ENCODE measurements around the gene TSACC. TPM values are rescaled to one million over a fixed set of nuclear protein-coding genes. Genes with fewer than 3 reads are reported as not detected.
"Not testable (repeated sequence)": the region's sequence is repeated elsewhere in the genome, so short reads cannot be mapped to it uniquely, and the experiment has no call there.

Gene TSACC
- total RNA-seq, 1 experiment from 2014 or later = not detected

DNA sequence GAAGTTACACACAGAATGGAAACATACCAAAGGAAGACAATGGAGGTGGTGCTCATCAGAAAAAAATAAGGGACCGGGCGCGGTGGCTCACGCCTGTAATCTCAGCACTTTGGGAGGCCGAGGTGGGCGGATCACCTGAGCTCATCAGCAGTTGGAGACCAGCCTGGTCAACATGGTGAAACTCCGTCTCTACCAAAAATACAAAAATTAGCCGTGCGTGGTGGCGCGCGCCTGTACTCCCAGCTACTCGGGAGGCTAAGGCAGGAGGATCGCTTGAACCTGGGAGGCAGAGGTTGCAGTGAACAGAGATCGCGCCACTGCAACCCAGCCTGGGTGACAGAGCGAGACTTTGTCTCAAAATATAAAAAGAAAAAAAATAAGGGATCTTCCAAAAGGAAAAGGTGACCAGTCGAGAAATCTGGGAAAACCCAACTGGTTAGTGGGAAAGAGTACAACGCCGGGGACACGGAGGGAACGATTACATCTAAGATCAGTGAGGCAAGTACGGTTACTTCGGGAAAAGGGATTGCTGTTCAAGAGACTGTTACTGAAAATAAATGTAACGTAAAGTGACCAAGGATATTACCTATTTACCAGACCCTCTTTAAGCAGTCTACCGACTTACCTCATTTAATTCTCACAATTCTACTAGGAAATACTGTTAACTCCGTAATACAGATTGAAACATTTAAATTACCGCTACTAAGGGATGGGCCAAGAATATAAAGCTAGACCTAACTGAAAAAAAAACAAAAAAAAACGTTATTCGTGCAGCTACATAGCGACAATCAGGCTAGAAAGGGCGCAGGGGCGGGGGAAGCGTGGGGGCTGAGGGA, 1.1 kb upstream of the TSACC start:
- peaks cover 44% of the 10 kb centered on the region for H3K36me3 ChIP-seq (ENCODE audit: insufficient read depth, low read length)
- peaks cover 20% of the 10 kb centered on the region for H3K4me1 ChIP-seq (ENCODE audit: low read length)
- no peaks in the 10 kb centered on the region for H3K9me3 ChIP-seq (ENCODE audit: low read length)
- H3K9ac ChIP-seq (ENCODE audit: low read length) = peak overlapping the region; percentile 91
- H3K4me3 ChIP-seq (ENCODE audit: low read length) = peak overlapping the region; percentile 93
- no peaks in the 10 kb centered on the region for H3K27me3 ChIP-seq (ENCODE audit: low read length)
- H3K79me2 ChIP-seq (ENCODE audit: low read length) = peaks cover 48% of the 10 kb centered on the region
- H3K4me2 ChIP-seq (ENCODE audit: low read depth, low read length, poor library complexity, severe bottlenecking) = peak overlapping the region; percentile 81
- H4K20me1 ChIP-seq (ENCODE audit: insufficient read depth, low read depth, low read length) = peaks cover 17% of the 10 kb centered on the region; the same call in 1 of the 2 replicates
- H3K9me2 ChIP-seq (replicated peaks; ENCODE audit: insufficient read depth, low read length) = no peaks in the 10 kb centered on the region
- H2AFZ ChIP-seq (ENCODE audit: low read length) = peak overlapping the region; percentile 17; the same call in 1 of the 2 replicates
- DNase-seq = no peak
- H3K27ac ChIP-seq (ENCODE audit: low read length) = peak overlapping the region; percentile 69

DNA sequence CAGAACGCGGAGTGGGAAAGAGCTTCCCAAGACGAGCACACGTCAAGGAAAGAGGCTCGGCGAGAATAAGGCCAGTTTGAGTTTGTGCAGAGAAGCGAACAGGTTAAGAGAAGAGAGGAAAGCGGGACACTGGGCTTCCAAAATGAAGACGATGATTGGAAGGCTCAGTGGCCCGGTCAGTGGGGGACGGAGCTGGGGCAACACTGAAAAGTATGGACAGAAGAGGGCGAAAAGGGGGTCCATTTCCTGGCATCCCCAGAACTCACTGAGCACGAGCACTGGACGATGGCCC, 492 bp upstream of the TSACC start:
- H3K4me1 ChIP-seq (ENCODE audit: low read length) = peaks cover 20% of the 10 kb centered on the region
- H3K4me2 ChIP-seq (ENCODE audit: low read depth, low read length, poor library complexity, severe bottlenecking) = peak overlapping the region; percentile 81
- H3K79me2 ChIP-seq (ENCODE audit: low read length) = peaks cover 44% of the 10 kb centered on the region
- no peaks in the 10 kb centered on the region for H3K9me3 ChIP-seq (ENCODE audit: low read length)
- H3K9me2 ChIP-seq (replicated peaks; ENCODE audit: insufficient read depth, low read length) = no peaks in the 10 kb centered on the region
- H4K20me1 ChIP-seq (ENCODE audit: insufficient read depth, low read depth, low read length) = peaks cover 17% of the 10 kb centered on the region; the same call in 1 of the 2 replicates
- H3K36me3 ChIP-seq (ENCODE audit: insufficient read depth, low read length) = peaks cover 38% of the 10 kb centered on the region
- DNase-seq = no peak
- H3K4me3 ChIP-seq (ENCODE audit: low read length) = peak overlapping the region; percentile 93
- peak overlapping the region; percentile 17; the same call in 1 of the 2 replicates for H2AFZ ChIP-seq (ENCODE audit: low read length)
- H3K27me3 ChIP-seq (ENCODE audit: low read length) = no peaks in the 10 kb centered on the region
- peak overlapping the region; percentile 69 for H3K27ac ChIP-seq (ENCODE audit: low read length)
- peak overlapping the region; percentile 91 for H3K9ac ChIP-seq (ENCODE audit: low read length)

DNA sequence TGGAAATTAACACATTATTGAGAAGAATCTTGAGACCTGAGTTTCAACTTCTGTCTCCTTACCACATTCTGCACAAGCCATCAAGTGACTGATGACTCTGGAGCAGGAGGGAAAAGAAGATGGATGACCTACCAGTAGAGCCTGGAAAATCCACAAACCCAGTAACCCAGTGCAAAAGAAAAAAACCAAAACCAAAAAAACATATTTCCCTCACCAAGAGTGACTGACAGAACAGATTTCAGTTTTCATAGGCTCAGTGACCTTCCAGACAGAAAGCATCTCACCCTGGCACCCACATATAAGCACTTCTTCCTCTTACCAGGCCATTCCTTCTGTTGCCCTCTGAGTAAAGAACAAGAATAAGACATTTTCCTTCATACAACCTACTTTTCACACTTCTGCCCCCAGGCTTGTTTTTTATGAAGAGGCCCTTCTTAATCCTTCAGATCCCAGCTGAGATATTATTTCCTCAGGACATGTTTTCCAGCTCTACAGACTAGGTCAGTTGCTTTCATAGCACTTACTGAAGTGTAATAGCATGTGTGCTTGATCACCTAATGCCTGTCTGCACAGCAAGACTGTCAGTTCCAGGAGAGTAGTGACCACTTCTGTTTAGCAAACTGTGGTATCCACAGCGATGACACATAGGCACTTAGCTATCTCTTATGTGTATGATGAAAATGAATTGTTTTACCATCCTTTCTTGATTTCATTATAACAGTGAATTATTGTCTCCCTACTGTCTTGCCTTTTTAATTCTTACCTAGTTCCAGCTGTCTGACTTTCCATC, 4.0 kb downstream of the TSACC start:
- Histone ChIP-seq H3K9ac (ENCODE audit: low read length) (no peak overlapping the region), H3K9me2 (replicated peaks; ENCODE audit: insufficient read depth, low read length) (no peaks in the 10 kb centered on the region), H3K27ac (ENCODE audit: low read length) (no peak overlapping the region), H3K36me3 (ENCODE audit: insufficient read depth, low read length) (no peaks in the 10 kb centered on the region), H4K20me1 (ENCODE audit: insufficient read depth, low read depth, low read length) (no peaks in the 10 kb centered on the region), H3K4me1 (ENCODE audit: low read length) (0 out of 2 replicates have a peak, but pooled peaks cover 3% of the 10 kb centered on the region), H3K27me3 (ENCODE audit: low read length) (no peaks in the 10 kb centered on the region), H3K4me2 (ENCODE audit: low read depth, low read length, poor library complexity, severe bottlenecking) (no peak overlapping the region), H2AFZ (ENCODE audit: low read length) (no peak overlapping the region), H3K4me3 (ENCODE audit: low read length) (no peak overlapping the region), H3K79me2 (ENCODE audit: low read length) (peaks cover 7% of the 10 kb centered on the region), H3K9me3 (ENCODE audit: low read length) (no peaks in the 10 kb centered on the region)
- DNase-seq = no peak

DNA sequence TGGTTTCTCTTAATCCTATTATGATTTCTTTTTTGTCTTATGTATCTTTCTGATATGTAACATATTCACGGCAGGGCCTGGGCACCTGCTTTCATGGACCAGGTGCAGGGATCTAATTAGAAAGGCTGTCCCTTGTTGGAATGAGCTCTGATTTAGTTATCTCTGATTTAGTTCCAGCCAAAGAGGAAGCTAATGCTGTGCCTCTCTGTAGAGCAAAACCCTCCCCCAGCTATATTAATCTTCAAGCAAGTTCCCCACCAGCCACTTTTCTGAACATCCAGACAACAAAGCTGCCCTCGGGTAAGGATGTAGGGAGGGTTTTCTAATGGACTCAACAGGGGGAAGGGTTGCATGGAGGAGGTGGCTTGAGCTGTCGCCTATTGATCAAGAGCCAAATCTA, 6.1 kb downstream of the TSACC start:
- Histone ChIP-seq H3K4me1 (ENCODE audit: low read length) (no peaks in the 10 kb centered on the region), H3K36me3 (ENCODE audit: insufficient read depth, low read length) (no peaks in the 10 kb centered on the region), H3K9ac (ENCODE audit: low read length) (no peak overlapping the region), H3K27me3 (ENCODE audit: low read length) (no peaks in the 10 kb centered on the region), H2AFZ (ENCODE audit: low read length) (no peak overlapping the region), H4K20me1 (ENCODE audit: insufficient read depth, low read depth, low read length) (no peaks in the 10 kb centered on the region), H3K4me3 (ENCODE audit: low read length) (no peak overlapping the region), H3K9me3 (ENCODE audit: low read length) (no peaks in the 10 kb centered on the region), H3K9me2 (replicated peaks; ENCODE audit: insufficient read depth, low read length) (no peaks in the 10 kb centered on the region), H3K27ac (ENCODE audit: low read length) (no peak overlapping the region), H3K4me2 (ENCODE audit: low read depth, low read length, poor library complexity, severe bottlenecking) (no peak overlapping the region), H3K79me2 (ENCODE audit: low read length) (no peaks in the 10 kb centered on the region)
- no peak for DNase-seq

DNA sequence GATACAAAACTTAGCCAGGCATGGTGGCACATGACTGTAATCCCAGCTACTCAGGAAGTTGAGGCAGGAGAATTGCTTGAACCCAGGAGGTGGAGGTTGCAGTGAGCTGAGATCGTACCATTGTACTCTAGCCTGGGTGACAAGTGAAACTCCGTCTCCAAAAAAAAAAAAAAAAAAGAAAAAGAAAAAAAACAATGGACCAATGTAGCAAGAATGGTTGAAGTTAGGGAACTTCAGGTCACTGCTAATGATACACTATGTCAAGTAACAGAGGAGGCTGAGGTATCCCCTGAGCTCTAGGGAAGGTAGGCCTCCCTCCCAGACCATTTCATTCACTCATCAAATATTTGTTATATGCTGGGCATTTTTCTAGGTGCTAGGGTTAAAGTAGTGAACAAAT, 7.7 kb downstream of the TSACC start:
- not testable (repeated sequence) for H3K9me3 ChIP-seq (ENCODE audit: low read length); H2AFZ ChIP-seq (ENCODE audit: low read length); H3K9ac ChIP-seq (ENCODE audit: low read length); H3K4me2 ChIP-seq (ENCODE audit: low read depth, low read length, poor library complexity, severe bottlenecking); H3K9me2 ChIP-seq (replicated peaks; ENCODE audit: insufficient read depth, low read length); H3K27me3 ChIP-seq (ENCODE audit: low read length); H3K4me1 ChIP-seq (ENCODE audit: low read length); H3K27ac ChIP-seq (ENCODE audit: low read length); DNase-seq; H3K36me3 ChIP-seq (ENCODE audit: insufficient read depth, low read length); H3K4me3 ChIP-seq (ENCODE audit: low read length); H4K20me1 ChIP-seq (ENCODE audit: insufficient read depth, low read depth, low read length); H3K79me2 ChIP-seq (ENCODE audit: low read length)

DNA sequence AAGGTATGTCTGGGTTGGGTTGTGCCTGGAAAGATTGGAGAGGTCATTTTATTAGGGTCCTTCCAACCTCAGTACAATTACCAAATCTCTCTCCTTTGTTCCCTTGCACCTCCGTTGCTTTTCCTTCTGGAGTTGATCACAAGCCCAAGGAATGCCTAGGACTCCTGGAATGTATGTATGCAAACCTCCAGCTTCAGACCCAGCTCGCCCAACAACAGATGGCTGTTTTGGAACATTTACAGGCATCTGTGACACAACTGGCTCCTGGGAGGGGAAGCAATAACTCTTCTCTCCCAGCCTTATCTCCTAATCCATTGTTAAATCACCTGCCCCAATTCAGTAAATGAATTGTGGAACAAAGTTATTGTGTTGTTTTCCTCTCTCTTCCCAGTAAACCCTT, 8.3 kb downstream of the TSACC start:
- Histone ChIP-seq H3K27ac (ENCODE audit: low read length) (no peak overlapping the region), H3K9ac (ENCODE audit: low read length) (no peak overlapping the region), H3K4me2 (ENCODE audit: low read depth, low read length, poor library complexity, severe bottlenecking) (no peak overlapping the region), H3K79me2 (ENCODE audit: low read length) (no peaks in the 10 kb centered on the region), H3K9me2 (replicated peaks; ENCODE audit: insufficient read depth, low read length) (no peaks in the 10 kb centered on the region), H3K27me3 (ENCODE audit: low read length) (no peaks in the 10 kb centered on the region), H3K4me1 (ENCODE audit: low read length) (no peaks in the 10 kb centered on the region), H3K36me3 (ENCODE audit: insufficient read depth, low read length) (no peaks in the 10 kb centered on the region), H4K20me1 (ENCODE audit: insufficient read depth, low read depth, low read length) (no peaks in the 10 kb centered on the region), H2AFZ (ENCODE audit: low read length) (no peak overlapping the region), H3K4me3 (ENCODE audit: low read length) (no peak overlapping the region), H3K9me3 (ENCODE audit: low read length) (no peaks in the 10 kb centered on the region)
- DNase-seq = no peak

DNA sequence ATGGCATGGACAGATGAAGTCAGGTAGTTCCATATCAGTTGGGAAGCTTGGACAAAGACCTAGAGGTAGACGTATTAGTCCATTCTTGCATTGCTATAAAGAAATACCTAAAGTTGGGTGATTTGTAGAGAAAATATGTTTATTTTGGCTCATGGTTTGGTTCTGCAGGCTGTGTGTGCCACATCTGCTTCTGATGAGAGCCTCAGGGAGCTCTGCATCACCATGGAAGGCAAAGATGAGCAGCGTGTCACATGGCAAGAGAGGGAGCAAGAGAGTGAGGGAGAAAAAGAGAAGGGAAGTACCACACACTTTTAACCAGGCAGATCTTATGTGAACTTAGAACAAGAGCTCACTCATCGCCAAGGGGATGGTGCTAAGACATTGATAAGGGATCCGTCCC, 9.0 kb downstream of the TSACC start:
- DNase-seq = no peak
- Histone ChIP-seq H3K27ac (ENCODE audit: low read length) (no peak overlapping the region), H3K9me3 (ENCODE audit: low read length) (no peaks in the 10 kb centered on the region), H4K20me1 (ENCODE audit: insufficient read depth, low read depth, low read length) (no peaks in the 10 kb centered on the region), H3K4me3 (ENCODE audit: low read length) (no peak overlapping the region), H3K4me2 (ENCODE audit: low read depth, low read length, poor library complexity, severe bottlenecking) (no peak overlapping the region), H3K36me3 (ENCODE audit: insufficient read depth, low read length) (no peaks in the 10 kb centered on the region), H3K79me2 (ENCODE audit: low read length) (no peaks in the 10 kb centered on the region), H3K9me2 (replicated peaks; ENCODE audit: insufficient read depth, low read length) (no peaks in the 10 kb centered on the region), H3K4me1 (ENCODE audit: low read length) (no peaks in the 10 kb centered on the region), H2AFZ (ENCODE audit: low read length) (no peak overlapping the region), H3K27me3 (ENCODE audit: low read length) (no peaks in the 10 kb centered on the region), H3K9ac (ENCODE audit: low read length) (no peak overlapping the region)

DNA sequence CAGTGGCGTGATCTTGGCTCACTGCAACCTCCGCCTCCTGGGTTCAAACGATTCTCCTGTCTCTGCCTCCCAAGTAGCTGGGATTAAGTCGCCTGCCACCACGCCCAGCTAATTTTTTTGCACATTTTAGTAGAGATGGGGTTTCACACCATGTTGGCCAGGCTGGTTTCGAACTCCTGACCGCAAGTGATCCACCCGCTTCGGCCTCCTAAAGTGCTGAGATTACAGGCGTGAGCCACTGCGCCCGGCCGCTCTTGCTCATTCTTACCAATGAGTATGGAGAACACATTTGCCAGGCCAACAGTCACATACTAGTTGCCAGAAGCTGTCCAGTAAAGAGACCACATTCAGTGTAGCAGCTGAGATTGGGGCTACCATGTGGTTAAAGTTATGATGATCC, 14.2 kb downstream of the TSACC start:
- not testable (repeated sequence) for H3K4me3 ChIP-seq (ENCODE audit: low read length); H3K79me2 ChIP-seq (ENCODE audit: low read length); H3K9ac ChIP-seq (ENCODE audit: low read length); H3K36me3 ChIP-seq (ENCODE audit: insufficient read depth, low read length); DNase-seq; H4K20me1 ChIP-seq (ENCODE audit: insufficient read depth, low read depth, low read length); H3K4me2 ChIP-seq (ENCODE audit: low read depth, low read length, poor library complexity, severe bottlenecking); H3K27me3 ChIP-seq (ENCODE audit: low read length); H3K27ac ChIP-seq (ENCODE audit: low read length); H3K9me3 ChIP-seq (ENCODE audit: low read length); H2AFZ ChIP-seq (ENCODE audit: low read length); H3K9me2 ChIP-seq (replicated peaks; ENCODE audit: insufficient read depth, low read length)
- H3K4me1 ChIP-seq (ENCODE audit: low read length) = peaks cover 14% of the 10 kb centered on the region
